Measurements from ENCODE around the gene ZNF750.

- TF ChIP-seq CTCF (IDR thresholded peaks at IDR 0.05) (no peak), POLR2A (IDR thresholded peaks at IDR 0.05) (no peak)
Observed at GRCh38 chr17:82805823-82806222, 34.0 kb downstream of the ZNF750 start.
